ENCODE measurements around the gene DEPDC5. TPM values are rescaled to one million over a fixed set of nuclear protein-coding genes. Genes with fewer than 3 reads are reported as not detected.
A peak's percentile ranks its signal among the peaks of the same experiment; 100 is the strongest.

The DEPDC5 gene
- total RNA-seq, 1 experiment from 2014 or later, result 39.3 TPM

DNA sequence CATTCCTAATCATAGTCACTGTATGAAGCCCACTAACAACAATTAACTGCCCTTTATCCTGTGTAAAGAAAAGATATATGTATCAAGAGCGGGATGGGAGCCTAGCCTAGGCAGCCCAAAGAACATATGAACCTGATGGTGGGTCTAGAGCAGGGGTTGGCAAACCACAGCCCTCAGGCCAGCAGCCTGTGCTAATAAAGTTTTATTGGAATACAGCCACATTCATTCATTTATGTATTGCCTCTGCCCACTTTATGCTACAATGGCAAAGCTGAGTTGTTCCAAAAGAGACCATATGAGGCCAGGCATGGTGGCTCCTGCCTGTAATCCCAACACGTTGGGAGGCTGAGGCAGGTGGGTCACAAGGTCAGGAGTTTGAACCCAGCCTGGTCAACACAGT, 17.4 kb upstream of the DEPDC5 start:
- intact Hi-C loops (cut with micrococcal nuclease; ENCODE audit: unreplicated experiment), result no loop called here
- Histone ChIP-seq H3K9me3 (ENCODE audit: low read depth, low read length, poor library complexity, severe bottlenecking) (no peaks in the 10 kb centered on the region), H3K36me3 (ENCODE audit: insufficient read depth, low read length, poor library complexity, severe bottlenecking) (peaks cover 15% of the 10 kb centered on the region), H3K27ac (ENCODE audit: low read depth, low read length, poor library complexity, severe bottlenecking) (no peak overlapping the region), H3K4me3 (ENCODE audit: low read depth, low read length, poor library complexity, severe bottlenecking) (no peak overlapping the region), H3K27me3 (replicated peaks; ENCODE audit: insufficient read depth, low read depth, low read length, poor library complexity) (no peaks in the 10 kb centered on the region), H3K4me1 (ENCODE audit: insufficient read depth, low read length, poor library complexity, severe bottlenecking) (no peaks in the 10 kb centered on the region)
- ChIA-PET CTCF (interaction anchor here (0.6 kb wide), 1 partner anchor 17 kb away, joined by 7 read pairs; no protein-coding TSS in a partner anchor), POLR2A (ENCODE audit: low non-redundant PET) (no interaction called here)
- BruUV-seq (replicated peaks), result no TSS peak
- no peak for TF ChIP-seq EZH2 (IDR thresholded peaks at IDR 0.05; ENCODE audit: borderline replicate concordance, low read depth, low read length, poor library complexity, severe bottlenecking)
- TF ChIP-seq, protein P1, sequence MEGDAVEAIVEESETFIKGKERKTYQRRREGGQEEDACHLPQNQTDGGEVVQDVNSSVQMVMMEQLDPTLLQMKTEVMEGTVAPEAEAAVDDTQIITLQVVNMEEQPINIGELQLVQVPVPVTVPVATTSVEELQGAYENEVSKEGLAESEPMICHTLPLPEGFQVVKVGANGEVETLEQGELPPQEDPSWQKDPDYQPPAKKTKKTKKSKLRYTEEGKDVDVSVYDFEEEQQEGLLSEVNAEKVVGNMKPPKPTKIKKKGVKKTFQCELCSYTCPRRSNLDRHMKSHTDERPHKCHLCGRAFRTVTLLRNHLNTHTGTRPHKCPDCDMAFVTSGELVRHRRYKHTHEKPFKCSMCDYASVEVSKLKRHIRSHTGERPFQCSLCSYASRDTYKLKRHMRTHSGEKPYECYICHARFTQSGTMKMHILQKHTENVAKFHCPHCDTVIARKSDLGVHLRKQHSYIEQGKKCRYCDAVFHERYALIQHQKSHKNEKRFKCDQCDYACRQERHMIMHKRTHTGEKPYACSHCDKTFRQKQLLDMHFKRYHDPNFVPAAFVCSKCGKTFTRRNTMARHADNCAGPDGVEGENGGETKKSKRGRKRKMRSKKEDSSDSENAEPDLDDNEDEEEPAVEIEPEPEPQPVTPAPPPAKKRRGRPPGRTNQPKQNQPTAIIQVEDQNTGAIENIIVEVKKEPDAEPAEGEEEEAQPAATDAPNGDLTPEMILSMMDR (conservative IDR thresholded peaks at IDR 0.05; ENCODE audit: low read depth, low read length), result no peak
- no peak for DNase-seq (ENCODE audit: low spot score)

DNA sequence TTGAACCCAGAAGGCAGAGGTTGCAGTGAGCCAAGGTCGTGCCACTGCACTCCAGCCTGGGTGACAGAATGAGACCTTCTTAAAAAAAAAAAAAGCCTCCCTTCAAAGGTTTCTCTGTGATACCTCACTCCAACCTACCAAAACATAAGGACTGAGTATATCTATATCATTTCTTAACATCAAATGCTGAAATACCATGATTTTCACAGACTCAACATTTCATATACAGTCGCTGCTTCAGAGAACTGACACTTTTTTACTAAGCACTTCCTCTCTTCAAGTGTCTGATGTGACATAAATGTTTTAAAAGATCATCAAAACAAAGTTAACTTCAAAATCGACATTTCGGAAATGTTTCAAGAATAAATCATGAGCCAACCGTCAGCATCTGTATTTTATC, 15.9 kb upstream of the DEPDC5 start:
- Histone ChIP-seq H3K36me3 (ENCODE audit: insufficient read depth, low read length, poor library complexity, severe bottlenecking) (peaks cover 15% of the 10 kb centered on the region), H3K4me1 (ENCODE audit: insufficient read depth, low read length, poor library complexity, severe bottlenecking) (no peaks in the 10 kb centered on the region), H3K4me3 (ENCODE audit: low read depth, low read length, poor library complexity, severe bottlenecking) (no peak overlapping the region), H3K27ac (ENCODE audit: low read depth, low read length, poor library complexity, severe bottlenecking) (no peak overlapping the region), H3K27me3 (replicated peaks; ENCODE audit: insufficient read depth, low read depth, low read length, poor library complexity) (no peaks in the 10 kb centered on the region), H3K9me3 (ENCODE audit: low read depth, low read length, poor library complexity, severe bottlenecking) (no peaks in the 10 kb centered on the region)
- intact Hi-C loops (cut with micrococcal nuclease; ENCODE audit: unreplicated experiment), result no loop called here
- no TSS peak for BruUV-seq (replicated peaks)
- ChIA-PET POLR2A (ENCODE audit: low non-redundant PET) (no interaction called here), CTCF (interaction anchor here (0.6 kb wide), 1 partner anchor 72 kb away, joined by 4 read pairs; no protein-coding TSS in a partner anchor)
- no peak for DNase-seq (ENCODE audit: low spot score)
- no peak for TF ChIP-seq EZH2 (IDR thresholded peaks at IDR 0.05; ENCODE audit: borderline replicate concordance, low read depth, low read length, poor library complexity, severe bottlenecking)
- TF ChIP-seq, protein P1 (conservative IDR thresholded peaks at IDR 0.05; ENCODE audit: low read depth, low read length), result no peak

DNA sequence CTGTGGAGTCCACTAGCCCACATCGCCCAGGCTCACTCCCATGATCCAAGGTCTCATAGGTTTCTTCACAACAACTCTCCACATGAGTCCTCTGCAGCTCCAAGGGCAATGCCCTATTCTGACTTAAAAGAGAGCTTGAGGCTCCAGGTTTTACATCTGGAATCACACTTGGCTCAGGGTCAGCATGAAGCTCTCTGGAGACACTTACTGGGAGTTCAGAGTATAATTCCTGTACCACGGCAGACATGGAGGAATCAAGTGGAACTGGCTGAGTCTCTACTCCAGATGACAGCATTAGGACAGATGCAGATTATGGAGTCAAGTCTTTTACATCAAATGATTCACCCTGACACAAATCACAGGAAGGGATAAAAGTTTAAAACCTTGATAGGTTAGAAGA, 15.3 kb upstream of the DEPDC5 start:
- H3K4me1 ChIP-seq (ENCODE audit: insufficient read depth, low read length, poor library complexity, severe bottlenecking), result no peaks in the 10 kb centered on the region
- no peak overlapping the region for H3K4me3 ChIP-seq (ENCODE audit: low read depth, low read length, poor library complexity, severe bottlenecking)
- no peaks in the 10 kb centered on the region for H3K9me3 ChIP-seq (ENCODE audit: low read depth, low read length, poor library complexity, severe bottlenecking)
- H3K27ac ChIP-seq (ENCODE audit: low read depth, low read length, poor library complexity, severe bottlenecking), result no peak overlapping the region
- TF ChIP-seq, protein P1 (conservative IDR thresholded peaks at IDR 0.05; ENCODE audit: low read depth, low read length), result no peak
- TF ChIP-seq EZH2 (IDR thresholded peaks at IDR 0.05; ENCODE audit: borderline replicate concordance, low read depth, low read length, poor library complexity, severe bottlenecking), result no peak
- intact Hi-C loops (cut with micrococcal nuclease; ENCODE audit: unreplicated experiment), result no loop called here
- H3K36me3 ChIP-seq (ENCODE audit: insufficient read depth, low read length, poor library complexity, severe bottlenecking), result peaks cover 15% of the 10 kb centered on the region
- ChIA-PET POLR2A (ENCODE audit: low non-redundant PET) (no interaction called here), CTCF (interaction anchor here (0.7 kb wide), 1 partner anchor 73 kb away, joined by 3 read pairs; no protein-coding TSS in a partner anchor)
- BruUV-seq (replicated peaks), result no TSS peak
- H3K27me3 ChIP-seq (replicated peaks; ENCODE audit: insufficient read depth, low read depth, low read length, poor library complexity), result no peaks in the 10 kb centered on the region
- DNase-seq (ENCODE audit: low spot score), result peak; percentile 11

Data from A673 (cell line).